ENCODE measurements around the gene WDR72.

WDR72 gene

GRCh38 chr15:53534105-53534839, 225.2 kb downstream of the WDR72 start:
- Histone ChIP-seq H3K27me3 (ENCODE audit: control insufficient read depth, insufficient read depth, low read length) (no peaks in the 10 kb centered on the region), H3K4me1 (ENCODE audit: control insufficient read depth, insufficient read depth, low read length) (peaks cover 3% of the 10 kb centered on the region; the same call in 1 of the 2 replicates), H3K27ac (ENCODE audit: low read depth, low read length) (no peak overlapping the region), H3K9ac (ENCODE audit: low read length) (no peak overlapping the region), H3K4me3 (ENCODE audit: low read depth, low read length) (no peak overlapping the region), H3K36me3 (ENCODE audit: control insufficient read depth, insufficient read depth, low read length) (no peaks in the 10 kb centered on the region), H3K9me3 (ENCODE audit: control insufficient read depth, insufficient read depth, low read depth, low read length) (no peaks in the 10 kb centered on the region)

- Histone ChIP-seq H3K9me3 (ENCODE audit: control insufficient read depth, insufficient read depth, low read depth, low read length) (no peaks in the 10 kb centered on the region), H3K4me3 (ENCODE audit: low read depth, low read length) (no peak overlapping the region), H3K36me3 (ENCODE audit: control insufficient read depth, insufficient read depth, low read length) (no peaks in the 10 kb centered on the region), H3K4me1 (ENCODE audit: control insufficient read depth, insufficient read depth, low read length) (no peaks in the 10 kb centered on the region), H3K9ac (ENCODE audit: low read length) (no peak overlapping the region), H3K27me3 (ENCODE audit: control insufficient read depth, insufficient read depth, low read length) (no peaks in the 10 kb centered on the region), H3K27ac (ENCODE audit: low read depth, low read length) (no peak overlapping the region)
Observed at GRCh38 chr15:53530761-53531160, 228.7 kb downstream of the WDR72 start.

GRCh38 chr15:53527996-53528395, 231.5 kb downstream of the WDR72 start:
- Histone ChIP-seq H3K27me3 (ENCODE audit: control insufficient read depth, insufficient read depth, low read length) (no peaks in the 10 kb centered on the region), H3K9ac (ENCODE audit: low read length) (no peak overlapping the region), H3K36me3 (ENCODE audit: control insufficient read depth, insufficient read depth, low read length) (no peaks in the 10 kb centered on the region), H3K9me3 (ENCODE audit: control insufficient read depth, insufficient read depth, low read depth, low read length) (no peaks in the 10 kb centered on the region), H3K4me1 (ENCODE audit: control insufficient read depth, insufficient read depth, low read length) (peaks cover 5% of the 10 kb centered on the region), H3K4me3 (ENCODE audit: low read depth, low read length) (no peak overlapping the region), H3K27ac (ENCODE audit: low read depth, low read length) (no peak overlapping the region)

GRCh38 chr15:53525894-53526293, 233.6 kb downstream of the WDR72 start:
- H3K36me3 ChIP-seq (ENCODE audit: control insufficient read depth, insufficient read depth, low read length), result no peaks in the 10 kb centered on the region
- no peaks in the 10 kb centered on the region for H3K9me3 ChIP-seq (ENCODE audit: control insufficient read depth, insufficient read depth, low read depth, low read length)
- no peak overlapping the region for H3K4me3 ChIP-seq (ENCODE audit: low read depth, low read length)
- no peak overlapping the region for H3K9ac ChIP-seq (ENCODE audit: low read length)
- peaks cover 7% of the 10 kb centered on the region for H3K4me1 ChIP-seq (ENCODE audit: control insufficient read depth, insufficient read depth, low read length)
- H3K27me3 ChIP-seq (ENCODE audit: control insufficient read depth, insufficient read depth, low read length), result no peaks in the 10 kb centered on the region
- H3K27ac ChIP-seq (ENCODE audit: low read depth, low read length), result no peak overlapping the region

- Histone ChIP-seq H3K27ac (ENCODE audit: low read depth, low read length) (no peak overlapping the region), H3K27me3 (ENCODE audit: control insufficient read depth, insufficient read depth, low read length) (no peaks in the 10 kb centered on the region), H3K9me3 (ENCODE audit: control insufficient read depth, insufficient read depth, low read depth, low read length) (no peaks in the 10 kb centered on the region), H3K9ac (ENCODE audit: low read length) (no peak overlapping the region), H3K4me1 (ENCODE audit: control insufficient read depth, insufficient read depth, low read length) (peaks cover 7% of the 10 kb centered on the region), H3K4me3 (ENCODE audit: low read depth, low read length) (no peak overlapping the region), H3K36me3 (ENCODE audit: control insufficient read depth, insufficient read depth, low read length) (no peaks in the 10 kb centered on the region)
Observed at GRCh38 chr15:53522991-53523390, 236.5 kb downstream of the WDR72 start.

- no peak overlapping the region for H3K27ac ChIP-seq (ENCODE audit: low read depth, low read length)
- peaks cover 7% of the 10 kb centered on the region for H3K4me1 ChIP-seq (ENCODE audit: control insufficient read depth, insufficient read depth, low read length)
- H3K4me3 ChIP-seq (ENCODE audit: low read depth, low read length), result no peak overlapping the region
- H3K9ac ChIP-seq (ENCODE audit: low read length), result no peak overlapping the region
- no peaks in the 10 kb centered on the region for H3K36me3 ChIP-seq (ENCODE audit: control insufficient read depth, insufficient read depth, low read length)
- H3K9me3 ChIP-seq (ENCODE audit: control insufficient read depth, insufficient read depth, low read depth, low read length), result no peaks in the 10 kb centered on the region
- no peaks in the 10 kb centered on the region for H3K27me3 ChIP-seq (ENCODE audit: control insufficient read depth, insufficient read depth, low read length)
Observed at GRCh38 chr15:53520996-53521395, 238.5 kb downstream of the WDR72 start.

- no peak overlapping the region for H3K4me3 ChIP-seq (ENCODE audit: low read depth, low read length)
- H3K27me3 ChIP-seq (ENCODE audit: control insufficient read depth, insufficient read depth, low read length), result no peaks in the 10 kb centered on the region
- no peaks in the 10 kb centered on the region for H3K4me1 ChIP-seq (ENCODE audit: control insufficient read depth, insufficient read depth, low read length)
- H3K27ac ChIP-seq (ENCODE audit: low read depth, low read length), result no peak overlapping the region
- no peak overlapping the region for H3K9ac ChIP-seq (ENCODE audit: low read length)
- H3K36me3 ChIP-seq (ENCODE audit: control insufficient read depth, insufficient read depth, low read length), result no peaks in the 10 kb centered on the region
- no peaks in the 10 kb centered on the region for H3K9me3 ChIP-seq (ENCODE audit: control insufficient read depth, insufficient read depth, low read depth, low read length)
Observed at GRCh38 chr15:53513431-53513830, 246.0 kb downstream of the WDR72 start.

GRCh38 chr15:53512029-53512428, 247.4 kb downstream of the WDR72 start:
- H3K9ac ChIP-seq (ENCODE audit: low read length), result no peak overlapping the region
- H3K4me1 ChIP-seq (ENCODE audit: control insufficient read depth, insufficient read depth, low read length), result no peaks in the 10 kb centered on the region
- H3K27ac ChIP-seq (ENCODE audit: low read depth, low read length), result no peak overlapping the region
- no peak overlapping the region for H3K4me3 ChIP-seq (ENCODE audit: low read depth, low read length)
- H3K36me3 ChIP-seq (ENCODE audit: control insufficient read depth, insufficient read depth, low read length), result no peaks in the 10 kb centered on the region
- no peaks in the 10 kb centered on the region for H3K27me3 ChIP-seq (ENCODE audit: control insufficient read depth, insufficient read depth, low read length)
- no peaks in the 10 kb centered on the region for H3K9me3 ChIP-seq (ENCODE audit: control insufficient read depth, insufficient read depth, low read depth, low read length)

GRCh38 chr15:53511175-53511574, 248.3 kb downstream of the WDR72 start:
- Histone ChIP-seq H3K4me3 (ENCODE audit: low read depth, low read length) (no peak overlapping the region), H3K36me3 (ENCODE audit: control insufficient read depth, insufficient read depth, low read length) (no peaks in the 10 kb centered on the region), H3K9me3 (ENCODE audit: control insufficient read depth, insufficient read depth, low read depth, low read length) (no peaks in the 10 kb centered on the region), H3K27ac (ENCODE audit: low read depth, low read length) (no peak overlapping the region), H3K9ac (ENCODE audit: low read length) (no peak overlapping the region), H3K4me1 (ENCODE audit: control insufficient read depth, insufficient read depth, low read length) (no peaks in the 10 kb centered on the region), H3K27me3 (ENCODE audit: control insufficient read depth, insufficient read depth, low read length) (no peaks in the 10 kb centered on the region)

- Histone ChIP-seq H3K9me3 (ENCODE audit: control insufficient read depth, insufficient read depth, low read depth, low read length) (no peaks in the 10 kb centered on the region), H3K4me3 (ENCODE audit: low read depth, low read length) (no peak overlapping the region), H3K27ac (ENCODE audit: low read depth, low read length) (no peak overlapping the region), H3K27me3 (ENCODE audit: control insufficient read depth, insufficient read depth, low read length) (no peaks in the 10 kb centered on the region), H3K36me3 (ENCODE audit: control insufficient read depth, insufficient read depth, low read length) (no peaks in the 10 kb centered on the region), H3K9ac (ENCODE audit: low read length) (no peak overlapping the region), H3K4me1 (ENCODE audit: control insufficient read depth, insufficient read depth, low read length) (no peaks in the 10 kb centered on the region)
Observed at GRCh38 chr15:53506370-53506769, 253.1 kb downstream of the WDR72 start.

- Histone ChIP-seq H3K36me3 (ENCODE audit: control insufficient read depth, insufficient read depth, low read length) (no peaks in the 10 kb centered on the region), H3K9me3 (ENCODE audit: control insufficient read depth, insufficient read depth, low read depth, low read length) (no peaks in the 10 kb centered on the region), H3K27ac (ENCODE audit: low read depth, low read length) (no peak overlapping the region), H3K9ac (ENCODE audit: low read length) (no peak overlapping the region), H3K27me3 (ENCODE audit: control insufficient read depth, insufficient read depth, low read length) (no peaks in the 10 kb centered on the region), H3K4me1 (ENCODE audit: control insufficient read depth, insufficient read depth, low read length) (no peaks in the 10 kb centered on the region), H3K4me3 (ENCODE audit: low read depth, low read length) (no peak overlapping the region)
Observed at GRCh38 chr15:53498996-53499395, 260.5 kb downstream of the WDR72 start.

Data from HUES6 (cell line).